Transverse colon (tissue), 4 donors: ENCODE results near the gene VNN1. TPM values are rescaled to one million over a fixed set of nuclear protein-coding genes. Genes with fewer than 3 reads are reported as not detected.

ENCODE experiments used
- DNase-seq: peaks from one replicate; pipeline ENCODE4 v3.0.0-alpha.2; 2019
- H3K27ac ChIP-seq, 4 donors: fragments of 200-600 bp; sonication (generic); 2 replicates each; pipeline ENCODE4 v1.5.1; 2016 to 2018; ENCODE audit warnings: inconsistent platforms in 4 of 4
- H3K27me3 ChIP-seq: fragments of 200-600 bp; sonication (generic); 2 replicates; pipeline ENCODE4 v1.5.1; 2017; ENCODE audit warnings: inconsistent platforms
- H3K36me3 ChIP-seq, 4 donors: fragments of 200-600 bp; sonication (generic); 2 replicates each; pipeline ENCODE4 v1.5.1; 2017 to 2019; ENCODE audit warnings: inconsistent platforms in 4 of 4
- H3K4me1 ChIP-seq, 4 donors: fragments of 200-600 bp; sonication (generic); 2 replicates each; pipeline ENCODE4 v1.5.1; 2017 to 2020; ENCODE audit warnings: inconsistent platforms in 4 of 4
- H3K4me3 ChIP-seq, 4 donors: fragments of 200-600 bp; sonication (generic); 1 replicate in 1 of 4; 2 replicates in 3 of 4; pipeline versions ENCODE4 v1.5.1 to v1.6.1; 2017 to 2019; ENCODE audit warnings: inconsistent platforms in 4 of 4
- H3K9me3 ChIP-seq, 2 donors: fragments of 200-600 bp; sonication (generic); 2 replicates each; pipeline ENCODE4 v1.5.1; 2017 to 2019; ENCODE audit warnings: inconsistent platforms in 2 of 2
- CTCF ChIP-seq, 5 experiments: fragments of 200-600 bp in 3 of 5; fragments of 450-650 bp in 2 of 5; sonication (generic) in 3 of 5; IDR thresholded peaks; 1 replicate in 2 of 5; 2 replicates in 3 of 5; pipeline ENCODE4 v1.5.1; 2016 to 2017; ENCODE audit warnings: antibody characterized with exemption in 5 of 5, inconsistent platforms in 3 of 5, mild to moderate bottlenecking in 2 of 5, moderate library complexity in 1 of 5
- EP300 ChIP-seq: sonication (generic); formaldehyde crosslinking; IDR thresholded peaks from one replicate; pipeline ENCODE4 v1.6.1; 2017; ENCODE audit warnings: antibody characterized with exemption, low read depth
- POLR2A ChIP-seq: fragments of 450-650 bp; IDR thresholded peaks from one replicate; pipeline ENCODE4 v1.6.1; 2016; ENCODE audit warnings: antibody characterized with exemption, mild to moderate bottlenecking, moderate library complexity
- POLR2AphosphoS5 ChIP-seq, 3 donors: sonication (generic); formaldehyde crosslinking; IDR thresholded peaks; one replicate each; pipeline ENCODE4 v1.6.1; 2016; ENCODE audit warnings: antibody characterized with exemption in 3 of 3
- WGBS, 2 donors: methylation state at CpG; one replicate each; pipeline ENCODE4 v1.1.5; 2018; ENCODE audit warnings: low coverage in 1 of 2; 5-methylcytosine and 5-hydroxymethylcytosine counted together
- in situ Hi-C, 4 donors: fragments of 200-750 bp; cut with MboI; loops; one replicate each; pipeline versions ENCODE4 v1.15.0 to v1.15.1; 2017; ENCODE audit warnings: low sequenced_read_pairs in 3 of 4, low pct_ligation_motif_present in 1 of 4, low pct_unique_long_range_greater_than_20kb in 1 of 4
- intact Hi-C: fragments of 100-400 bp; cut with DNase I; formaldehyde crosslinking; loops from one replicate; pipeline ENCODE4 v1.15.1; 2023; ENCODE audit warnings: low total_unique reads
- total RNA-seq, 4 donors: library from RNA; depleted of rRNA; stranded (reverse); fragments of >200 nt; gene quantifications; one replicate each; pipeline ENCODE4 v1.1.0, GENCODE V29; 2016

VNN1 gene
- total RNA-seq, 4 donors from 2014 or later: 0.75 to 39.5 (median 2.1) TPM; not detected in 1

DNA sequence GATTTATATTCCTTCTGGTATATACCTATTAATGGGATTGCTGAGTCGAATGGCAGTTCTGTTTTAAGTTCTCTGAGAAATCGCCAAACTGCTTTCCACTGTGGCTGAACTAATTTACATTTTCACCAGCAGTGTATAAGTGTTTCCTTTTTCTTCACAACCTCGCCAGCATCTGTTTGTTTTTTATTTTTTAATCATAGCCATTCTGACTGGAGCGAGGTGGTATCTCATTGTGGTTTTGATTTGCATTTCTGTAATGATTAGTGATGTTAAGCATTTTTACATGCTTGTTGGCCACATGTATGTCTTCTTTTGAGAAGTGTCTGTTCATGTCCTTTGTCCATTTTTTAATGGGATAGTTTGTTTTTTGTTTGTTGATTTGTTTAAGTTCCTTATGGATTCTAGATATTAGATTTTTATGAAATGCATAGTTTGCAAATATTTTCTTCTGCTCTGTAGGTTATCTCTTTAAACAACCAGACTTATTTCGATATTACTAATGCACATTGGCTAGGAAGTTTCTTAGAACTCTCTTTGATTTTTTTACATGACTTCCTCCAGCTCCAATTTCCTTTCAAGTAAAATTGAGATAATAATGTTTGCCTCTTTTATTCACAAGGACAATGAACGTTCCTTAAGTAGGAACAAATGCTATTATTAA is 12.2 kb upstream of the VNN1 start:
- no peak overlapping the region for H3K4me3 ChIP-seq
- in situ Hi-C loops (no loop called here), intact Hi-C loops (no loop called here)
- WGBS, 2 donors: 58 to 72% methylated on average over 6 of the region's 6 CpGs
- DNase-seq: no peak
- H3K36me3 ChIP-seq: no peaks in the 10 kb centered on the region
- no peaks in the 10 kb centered on the region for H3K4me1 ChIP-seq
- no peaks in the 10 kb centered on the region for H3K9me3 ChIP-seq
- H3K27me3 ChIP-seq: no peaks in the 10 kb centered on the region
- no peak overlapping the region for H3K27ac ChIP-seq
- TF ChIP-seq EP300 (no peak), CTCF (IDR thresholded peaks at IDR 0.05) (no peak), POLR2AphosphoS5 (IDR thresholded peaks at IDR 0.05) (no peak)

- no peaks in the 10 kb centered on the region for H3K9me3 ChIP-seq
- in situ Hi-C loops (no loop called here), intact Hi-C loops (no loop called here)
- no peak overlapping the region for H3K27ac ChIP-seq
- no peak for DNase-seq
- WGBS, 2 donors: 62 to 71% methylated on average over 3 to 6 of the region's 6 CpGs
- H3K4me1 ChIP-seq: no peaks in the 10 kb centered on the region
- TF ChIP-seq POLR2A (no peak), EP300 (no peak)
- H3K4me3 ChIP-seq: no peak overlapping the region
- H3K36me3 ChIP-seq: no peaks in the 10 kb centered on the region
- H3K27me3 ChIP-seq: no peaks in the 10 kb centered on the region
These were observed 11.6 kb upstream of the VNN1 start for GRCh38 chr6:132725471-132725870.

DNA sequence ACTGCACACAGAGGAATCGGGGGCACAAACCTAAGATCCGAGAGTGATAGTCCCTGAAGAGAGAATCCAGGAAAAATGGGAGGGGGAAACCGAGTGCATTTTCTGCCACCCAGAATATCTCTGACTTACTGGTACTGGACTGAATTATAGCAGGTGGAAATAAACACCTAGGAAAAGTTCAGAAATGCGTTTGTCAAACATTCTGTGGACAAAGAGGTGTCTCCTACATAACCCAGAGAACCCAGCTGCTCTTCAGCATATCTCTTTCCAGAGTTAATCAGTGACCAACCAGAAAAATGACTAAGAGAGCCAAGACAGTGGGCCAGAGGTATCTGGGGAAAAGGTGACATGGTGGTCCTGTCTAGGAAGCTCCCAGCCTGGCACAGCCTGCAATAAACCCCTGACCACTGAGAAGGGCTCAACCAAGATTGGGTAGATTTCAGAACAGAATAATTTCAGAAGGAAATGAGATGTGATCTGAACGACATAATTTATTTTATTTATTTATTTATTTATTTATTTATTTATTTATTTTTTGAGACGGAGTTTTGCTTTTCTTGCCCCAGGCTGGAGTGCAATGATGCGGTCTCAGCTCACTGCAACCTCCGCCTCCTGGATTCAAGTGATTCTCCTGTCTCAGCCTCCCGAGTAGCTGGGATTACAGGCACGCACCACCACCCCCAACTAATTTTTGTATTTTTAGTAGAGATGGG is 6.0 kb upstream of the VNN1 start:
- in situ Hi-C loops: no loop called here
- TF ChIP-seq POLR2A (no peak), EP300 (no peak), CTCF (IDR thresholded peaks at IDR 0.05) (no peak), POLR2AphosphoS5 (IDR thresholded peaks at IDR 0.05) (no peak)
- DNase-seq: no peak
- intact Hi-C loops: no loop called here
- no peaks in the 10 kb centered on the region for H3K36me3 ChIP-seq
- H3K4me1 ChIP-seq: no peaks in the 10 kb centered on the region
- H3K27me3 ChIP-seq: no peaks in the 10 kb centered on the region
- H3K9me3 ChIP-seq: no peaks in the 10 kb centered on the region
- H3K27ac ChIP-seq: no peak overlapping the region
- 85 to 90% methylated on average over 8 to 10 of the region's 10 CpGs for WGBS, 2 donors
- no peak overlapping the region for H3K4me3 ChIP-seq

DNA sequence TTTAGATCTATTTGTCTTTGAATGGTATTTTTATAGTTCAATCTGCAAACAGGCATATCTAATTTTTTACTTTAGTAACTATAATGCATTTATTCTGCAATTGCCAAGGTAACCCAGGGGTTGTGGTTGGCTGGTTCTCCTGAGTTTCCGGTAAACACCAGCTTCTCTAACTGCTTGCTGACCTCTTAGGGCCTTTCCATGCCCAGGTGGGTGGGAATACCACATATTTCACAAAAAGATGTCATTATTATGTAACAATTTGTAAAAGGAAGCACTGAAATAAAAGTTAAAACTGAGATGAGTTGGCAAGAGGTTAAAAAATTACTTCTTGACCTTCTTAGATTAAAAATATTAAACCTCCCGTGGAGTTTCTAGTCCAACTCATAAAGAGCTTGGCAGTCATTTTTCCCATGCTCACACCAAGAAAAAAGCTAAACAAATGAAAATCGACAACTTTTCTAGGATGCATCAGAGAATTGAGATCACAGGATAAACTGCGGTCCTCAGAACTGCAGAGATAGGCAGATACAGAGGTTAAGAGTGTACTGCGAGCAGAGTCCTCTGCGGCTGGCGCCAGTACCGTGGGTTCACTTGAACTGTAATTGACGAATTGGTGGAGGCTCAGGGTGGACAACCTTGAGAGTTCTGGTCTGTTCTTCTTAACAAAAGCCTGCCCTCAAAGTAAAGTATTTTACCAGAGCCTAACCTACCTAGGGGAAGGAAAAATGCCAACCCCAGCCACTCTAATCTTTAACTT is 2.2 kb upstream of the VNN1 start:
- Histone ChIP-seq H3K9me3 (no peaks in the 10 kb centered on the region), H3K27ac (no peak overlapping the region), H3K27me3 (no peaks in the 10 kb centered on the region), H3K4me3 (no peak overlapping the region), H3K4me1 (no peaks in the 10 kb centered on the region), H3K36me3 (no peaks in the 10 kb centered on the region)
- TF ChIP-seq POLR2A (no peak), POLR2AphosphoS5 (IDR thresholded peaks at IDR 0.05) (no peak), CTCF (IDR thresholded peaks at IDR 0.05) (no peak), EP300 (no peak)
- 79 to 80% methylated on average over 9 of the region's 9 CpGs for WGBS, 2 donors
- DNase-seq: no peak
- in situ Hi-C loops (no loop called here), intact Hi-C loops (no loop called here)
